Measurements from ENCODE around the gene CCDC27.

CCDC27 gene

DNA sequence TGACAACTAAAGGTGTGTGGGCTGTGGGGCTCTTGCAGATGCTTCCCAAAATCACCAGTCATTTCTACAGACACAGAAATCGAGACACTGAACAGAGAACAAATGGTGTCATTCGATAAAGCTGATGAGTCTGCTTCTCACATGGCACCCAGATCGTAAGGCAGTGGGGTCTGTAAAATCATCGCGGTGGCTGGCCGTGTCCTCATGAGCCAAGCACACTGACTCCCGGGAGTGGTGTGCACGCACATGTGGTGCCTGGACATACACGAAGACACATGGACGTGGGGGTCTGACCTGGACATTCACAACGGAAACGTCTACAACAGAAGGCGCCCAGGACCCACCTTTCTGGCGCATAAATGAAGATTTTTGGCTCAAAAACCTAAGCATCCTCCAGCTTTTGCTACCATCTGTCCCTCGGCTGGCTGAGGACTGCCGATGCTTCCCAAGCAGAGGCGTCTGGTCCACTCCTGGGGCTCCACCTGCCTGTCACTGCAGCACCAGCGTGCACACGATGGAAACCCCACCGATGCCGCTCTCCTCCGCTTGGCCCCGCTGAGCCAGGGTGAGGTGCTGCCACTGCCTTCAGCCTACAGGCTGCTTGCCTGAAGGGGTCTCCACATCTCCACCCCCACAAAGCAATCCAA is 27.1 kb downstream of the CCDC27 start:
- DNase-seq, result no peak
- TF ChIP-seq CTCF (IDR thresholded peaks at IDR 0.05; ENCODE audit: low read depth, low read length), result peak; percentile 21; the same call in 1 of the 2 replicates

DNA sequence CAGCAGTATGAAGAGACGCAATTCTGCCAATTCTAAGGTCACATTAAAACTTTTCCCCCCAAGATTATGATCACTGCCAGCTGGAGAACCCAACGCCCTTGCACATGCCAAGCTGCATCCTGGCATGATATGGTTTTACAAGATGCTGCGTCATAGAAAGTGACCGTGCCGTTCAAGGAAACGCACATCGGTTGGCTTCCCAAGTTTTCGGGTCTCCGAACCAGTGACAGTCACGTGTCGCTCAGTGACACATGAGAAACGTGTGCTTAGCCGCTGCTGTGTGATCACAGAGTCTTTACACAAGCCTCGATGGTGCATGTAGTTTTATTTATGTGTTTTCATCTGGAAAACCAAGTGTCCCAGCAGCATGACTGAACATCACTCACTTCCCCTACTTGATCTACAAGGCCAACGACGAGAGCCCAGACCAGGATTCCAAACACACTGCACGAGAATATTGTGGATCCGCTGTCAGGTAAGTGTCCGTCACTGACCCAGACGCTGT is 27.7 kb downstream of the CCDC27 start:
- peaks cover 63% of the 10 kb centered on the region for H3K36me3 ChIP-seq
- no peaks in the 10 kb centered on the region for H3K27me3 ChIP-seq (ENCODE audit: insufficient read depth, low read depth, severe bottlenecking)
- TF ChIP-seq CTCF (IDR thresholded peaks at IDR 0.05; ENCODE audit: low read depth, low read length), result no peak
- DNase-seq, result no peak
- H3K4me3 ChIP-seq (ENCODE audit: low read depth, low read length), result no peak overlapping the region
- H3K27ac ChIP-seq, result no peak overlapping the region
- no peaks in the 10 kb centered on the region for H3K9me3 ChIP-seq (ENCODE audit: severe bottlenecking)

More for the DNA sequence above, 27.1 kb downstream of the CCDC27 start:
- peaks cover 57% of the 10 kb centered on the region for H3K36me3 ChIP-seq
- no peak overlapping the region for H3K4me3 ChIP-seq (ENCODE audit: low read depth, low read length)
- no peaks in the 10 kb centered on the region for H3K9me3 ChIP-seq (ENCODE audit: severe bottlenecking)
- no peaks in the 10 kb centered on the region for H3K27me3 ChIP-seq (ENCODE audit: insufficient read depth, low read depth, severe bottlenecking)
- H3K27ac ChIP-seq, result no peak overlapping the region

DNA sequence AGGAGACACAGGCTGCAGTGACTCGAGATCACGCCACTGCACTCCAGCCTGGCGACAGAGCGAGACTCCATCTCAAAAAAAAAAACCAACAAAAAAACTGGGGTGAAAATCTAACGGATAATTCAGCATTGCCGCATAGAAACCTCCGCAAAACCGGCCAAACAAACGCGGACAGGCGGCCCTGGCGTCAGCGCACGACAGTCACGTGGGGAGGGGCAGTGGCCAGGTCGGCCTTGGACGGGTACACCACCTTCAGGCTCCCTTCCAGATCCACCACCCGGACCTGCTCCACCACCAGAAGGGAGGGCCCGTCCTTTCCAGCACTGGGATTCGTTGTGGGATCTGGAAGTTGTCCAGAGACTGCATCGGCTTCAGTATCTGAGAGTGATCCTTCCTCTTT is 28.7 kb downstream of the CCDC27 start:
- no peaks in the 10 kb centered on the region for H3K27me3 ChIP-seq (ENCODE audit: insufficient read depth, low read depth, severe bottlenecking)
- peaks cover 72% of the 10 kb centered on the region for H3K36me3 ChIP-seq
- no peak for TF ChIP-seq CTCF (IDR thresholded peaks at IDR 0.05; ENCODE audit: low read depth, low read length)
- no peak overlapping the region for H3K27ac ChIP-seq
- no peak overlapping the region for H3K4me3 ChIP-seq (ENCODE audit: low read depth, low read length)
- DNase-seq, result no peak
- H3K9me3 ChIP-seq (ENCODE audit: severe bottlenecking), result no peaks in the 10 kb centered on the region

- Histone ChIP-seq H3K9me3 (ENCODE audit: severe bottlenecking) (no peaks in the 10 kb centered on the region), H3K4me3 (ENCODE audit: low read depth, low read length) (no peak overlapping the region), H3K27me3 (ENCODE audit: insufficient read depth, low read depth, severe bottlenecking) (no peaks in the 10 kb centered on the region), H3K27ac (no peak overlapping the region), H3K36me3 (peaks cover 79% of the 10 kb centered on the region)
- TF ChIP-seq CTCF (IDR thresholded peaks at IDR 0.05; ENCODE audit: low read depth, low read length), result no peak
- no peak for DNase-seq
Observed at GRCh38 chr1:3783651-3784474, 31.6 kb downstream of the CCDC27 start.

GRCh38 chr1:3785045-3785444 is 32.8 kb downstream of the CCDC27 start:
- TF ChIP-seq CTCF (IDR thresholded peaks at IDR 0.05; ENCODE audit: low read depth, low read length), result no peak
- no peak for DNase-seq
- Histone ChIP-seq H3K27ac (no peak overlapping the region), H3K4me3 (ENCODE audit: low read depth, low read length) (no peak overlapping the region), H3K36me3 (peaks cover 72% of the 10 kb centered on the region), H3K27me3 (ENCODE audit: insufficient read depth, low read depth, severe bottlenecking) (no peaks in the 10 kb centered on the region), H3K9me3 (ENCODE audit: severe bottlenecking) (no peaks in the 10 kb centered on the region)
